Lower lobe of right lung (tissue), 1 donor: ENCODE data around the gene DNAJC1. TPM values are rescaled to one million over a fixed set of nuclear protein-coding genes. Genes with fewer than 3 reads are reported as not detected.

Experiments
- total RNA-seq: library from RNA; stranded (reverse); fragmentation: NEBNext Ultra II Directional; extraction: Animal tissue kit (Norgen Biotek cat#: 25700); gene quantifications from one replicate; pipeline ENCODE4 v1.2.1, GENCODE V29; 2021
- donor health status: DM: no; HTN: yes; CAD: no; lungs with severe emphysema.

The DNAJC1 gene
- total RNA-seq, 1 donor from 2014 or later = 32.5 TPM

Other genes with a start within 250 kb of the DNAJC1 start
- gene EBLN1, start 214.3 kb upstream of the DNAJC1 start, total RNA-seq = not detected